ENCODE measurements around the gene NAT8L. TPM values are rescaled to one million over a fixed set of nuclear protein-coding genes. Genes with fewer than 3 reads are reported as not detected.

NAT8L gene
- total RNA-seq, 3 donors from 2014 or later, result 2.5 to 13.6 (median 2.9) TPM

DNA sequence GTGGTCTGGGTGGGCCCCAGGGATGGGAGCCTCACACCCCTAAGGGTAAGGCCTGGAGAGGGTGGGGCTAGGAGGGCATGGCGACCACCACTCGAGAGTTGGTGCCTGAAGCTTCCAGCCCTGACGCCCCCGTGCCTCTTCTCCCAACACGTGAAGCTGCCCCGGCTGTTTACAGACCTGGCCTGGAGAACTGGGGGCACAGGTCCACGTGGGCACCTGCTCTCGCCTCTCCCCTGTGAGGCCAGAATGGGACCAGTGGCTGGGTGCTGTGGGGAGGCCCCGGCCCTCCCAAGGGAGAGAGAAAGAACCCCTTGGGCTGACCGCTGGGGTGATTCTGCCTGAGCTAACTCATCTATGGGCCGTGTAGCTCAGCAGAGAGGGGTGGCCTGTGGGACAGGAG is 15.5 kb downstream of the NAT8L start:
- intact Hi-C loops (cut with DNase I; ENCODE audit: low total_unique reads), result no loop called here
- TF ChIP-seq, protein P1, sequence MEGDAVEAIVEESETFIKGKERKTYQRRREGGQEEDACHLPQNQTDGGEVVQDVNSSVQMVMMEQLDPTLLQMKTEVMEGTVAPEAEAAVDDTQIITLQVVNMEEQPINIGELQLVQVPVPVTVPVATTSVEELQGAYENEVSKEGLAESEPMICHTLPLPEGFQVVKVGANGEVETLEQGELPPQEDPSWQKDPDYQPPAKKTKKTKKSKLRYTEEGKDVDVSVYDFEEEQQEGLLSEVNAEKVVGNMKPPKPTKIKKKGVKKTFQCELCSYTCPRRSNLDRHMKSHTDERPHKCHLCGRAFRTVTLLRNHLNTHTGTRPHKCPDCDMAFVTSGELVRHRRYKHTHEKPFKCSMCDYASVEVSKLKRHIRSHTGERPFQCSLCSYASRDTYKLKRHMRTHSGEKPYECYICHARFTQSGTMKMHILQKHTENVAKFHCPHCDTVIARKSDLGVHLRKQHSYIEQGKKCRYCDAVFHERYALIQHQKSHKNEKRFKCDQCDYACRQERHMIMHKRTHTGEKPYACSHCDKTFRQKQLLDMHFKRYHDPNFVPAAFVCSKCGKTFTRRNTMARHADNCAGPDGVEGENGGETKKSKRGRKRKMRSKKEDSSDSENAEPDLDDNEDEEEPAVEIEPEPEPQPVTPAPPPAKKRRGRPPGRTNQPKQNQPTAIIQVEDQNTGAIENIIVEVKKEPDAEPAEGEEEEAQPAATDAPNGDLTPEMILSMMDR (IDR thresholded peaks at IDR 0.05), result no peak
- Histone ChIP-seq H3K9me3 (no peaks in the 10 kb centered on the region), H3K27me3 (peaks cover 0 to 4% of the 10 kb centered on the region in 2 donors), H3K4me1 (no peaks in the 10 kb centered on the region), H3K27ac (no peak overlapping the region), H3K4me3 (no peak overlapping the region), H3K36me3 (no peaks in the 10 kb centered on the region)
- DNase-seq (ENCODE audit: low spot score in 2 of 2), result no peak

DNA sequence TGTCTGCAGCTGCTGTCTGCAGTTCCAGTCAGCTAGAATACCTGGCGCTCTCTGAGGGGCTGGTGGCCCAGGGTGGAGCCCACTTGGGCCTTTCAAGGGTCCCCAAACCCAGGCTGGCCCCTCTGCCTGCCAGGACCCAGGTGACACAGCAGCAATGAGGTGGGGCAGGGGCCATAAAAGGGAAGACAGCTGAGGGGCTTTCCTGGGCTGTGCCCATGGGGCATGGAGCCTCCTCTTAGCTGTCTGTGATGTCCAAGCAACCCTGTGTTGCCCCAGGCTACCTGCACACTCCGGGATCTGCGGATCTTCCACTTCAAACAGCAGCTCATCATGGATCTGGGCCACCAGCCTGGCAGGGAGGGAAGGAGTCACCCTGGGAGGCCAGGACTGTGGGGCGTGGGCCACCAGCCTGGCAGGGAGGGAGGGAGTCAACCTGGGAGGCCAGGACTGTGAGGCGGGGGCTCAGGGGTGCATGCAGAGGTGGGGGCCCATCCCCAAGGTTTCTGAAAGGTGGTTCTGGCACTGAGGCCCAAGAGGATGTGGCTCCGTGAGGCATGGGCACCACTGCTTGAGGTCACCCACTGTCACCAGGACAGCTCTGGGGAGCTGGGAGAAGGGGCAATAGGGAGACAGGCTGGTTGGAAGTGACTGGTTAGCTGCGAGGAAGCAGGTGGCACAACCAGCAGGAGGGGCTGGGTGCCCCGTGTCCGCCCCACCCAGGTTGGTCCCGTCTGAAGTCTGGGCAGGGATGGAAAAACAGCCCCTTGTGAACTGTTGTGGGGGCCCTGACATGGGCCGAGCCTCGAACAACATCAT is 16.3 kb downstream of the NAT8L start:
- Histone ChIP-seq H3K9me3 (no peaks in the 10 kb centered on the region), H3K27ac (no peak overlapping the region), H3K36me3 (no peaks in the 10 kb centered on the region), H3K4me3 (no peak overlapping the region), H3K4me1 (no peaks in the 10 kb centered on the region), H3K27me3 (peaks cover 0 to 4% of the 10 kb centered on the region in 2 donors)
- intact Hi-C loops (cut with DNase I; ENCODE audit: low total_unique reads), result no loop called here
- peak in 1 of 2 donors; percentile 9 for DNase-seq (ENCODE audit: low spot score in 2 of 2)
- TF ChIP-seq POLR2AphosphoS5 (IDR thresholded peaks at IDR 0.05) (no peak), POLR2A (IDR thresholded peaks at IDR 0.05) (no peak)
- TF ChIP-seq, protein P1 (IDR thresholded peaks at IDR 0.05), result no peak

DNA sequence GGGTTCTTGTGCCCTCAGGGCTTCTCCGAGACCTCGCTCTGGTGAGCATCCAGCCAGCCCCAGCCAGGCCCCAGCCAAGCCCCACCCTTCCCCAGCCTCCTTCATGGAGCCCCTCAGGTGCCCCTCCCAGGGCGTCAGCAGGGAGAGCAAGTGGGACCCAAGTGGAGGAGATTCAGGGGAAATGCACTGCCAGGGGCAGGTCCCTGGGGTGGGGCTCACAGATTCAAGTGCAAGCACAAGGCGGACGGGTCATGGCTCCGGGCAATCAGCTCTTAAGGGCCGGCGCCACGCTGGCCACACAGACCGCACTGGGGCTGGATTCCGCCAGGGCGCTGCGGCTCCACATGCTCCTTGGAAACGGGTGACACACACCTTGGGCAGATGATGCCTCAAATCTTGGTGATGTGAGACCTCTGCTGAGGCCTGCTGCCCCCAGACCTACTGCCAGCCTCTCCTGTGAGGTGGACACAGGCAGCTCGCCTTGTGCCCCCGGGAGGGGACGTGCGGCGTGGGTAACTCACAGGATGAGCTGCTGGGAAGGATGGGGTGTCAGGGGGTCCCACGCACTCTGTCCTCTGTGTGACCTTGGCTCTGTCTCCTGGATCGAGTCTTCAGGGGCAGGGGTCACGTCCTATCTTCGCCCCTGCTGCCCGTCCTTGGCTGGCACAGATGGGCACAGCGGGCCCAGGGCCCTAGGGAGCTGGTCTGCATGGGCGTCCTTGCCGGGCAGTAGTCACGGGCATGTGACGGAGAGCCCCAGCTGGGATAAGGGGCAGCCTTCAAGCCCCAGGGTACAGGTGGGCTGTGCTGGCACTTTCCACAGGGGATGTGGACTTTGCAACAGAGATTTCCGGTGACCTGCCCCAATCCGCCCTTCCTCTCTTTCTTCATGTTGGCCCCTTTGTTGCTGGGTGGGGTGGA is 17.1 kb downstream of the NAT8L start:
- H3K4me3 ChIP-seq, result no peak overlapping the region
- H3K36me3 ChIP-seq, result no peaks in the 10 kb centered on the region
- peak in 1 of 2 donors; percentile 30 for DNase-seq (ENCODE audit: low spot score in 2 of 2)
- no peaks in the 10 kb centered on the region for H3K9me3 ChIP-seq
- TF ChIP-seq POLR2AphosphoS5 (IDR thresholded peaks at IDR 0.05) (no peak), POLR2A (IDR thresholded peaks at IDR 0.05) (no peak)
- TF ChIP-seq, protein P1 (IDR thresholded peaks at IDR 0.05), result no peak
- intact Hi-C loops (cut with DNase I; ENCODE audit: low total_unique reads), result no loop called here
- no peak overlapping the region for H3K27ac ChIP-seq
- no peaks in the 10 kb centered on the region for H3K4me1 ChIP-seq
- H3K27me3 ChIP-seq, result no peaks in the 10 kb centered on the region

DNA sequence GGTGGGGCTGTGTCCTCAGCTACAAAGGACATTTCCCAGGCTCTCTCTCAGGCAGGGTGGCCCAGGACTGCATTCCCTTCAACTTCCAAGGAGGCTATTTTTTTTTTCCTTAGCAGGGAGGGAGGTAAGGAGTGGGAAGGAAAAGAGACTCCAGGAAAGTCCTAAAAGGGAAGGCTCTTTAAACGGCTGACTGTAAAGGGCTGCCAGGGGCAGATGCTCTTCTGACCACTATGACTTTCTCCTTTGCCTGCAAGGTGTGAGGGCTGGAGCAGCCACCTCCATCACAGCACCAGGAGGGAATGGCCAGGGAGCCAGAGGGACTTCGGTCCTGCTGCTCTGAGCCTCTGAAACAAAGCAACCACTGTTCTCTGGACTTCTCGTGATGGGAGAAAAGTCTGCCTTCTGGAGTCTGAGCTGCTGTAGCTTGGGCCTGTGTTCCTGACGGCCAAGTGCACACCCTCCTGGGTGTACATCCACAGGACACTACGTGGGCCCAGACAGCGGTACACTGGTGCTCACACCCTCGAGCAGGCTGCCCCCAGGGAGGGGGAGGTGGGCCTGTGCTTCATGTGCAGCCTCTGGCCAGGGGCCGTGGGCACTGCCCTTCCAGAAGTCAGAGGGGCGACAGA is 17.9 kb downstream of the NAT8L start:
- TF ChIP-seq POLR2AphosphoS5 (IDR thresholded peaks at IDR 0.05), result no peak
- no peak for TF ChIP-seq POLR2A (IDR thresholded peaks at IDR 0.05)
- TF ChIP-seq, protein P1 (IDR thresholded peaks at IDR 0.05), result no peak

More for the DNA sequence above, 17.9 kb downstream of the NAT8L start:
- H3K27ac ChIP-seq, result no peak overlapping the region
- no peaks in the 10 kb centered on the region for H3K27me3 ChIP-seq
- no peaks in the 10 kb centered on the region for H3K9me3 ChIP-seq
- intact Hi-C loops (cut with DNase I; ENCODE audit: low total_unique reads), result no loop called here
- H3K4me3 ChIP-seq, result no peak overlapping the region
- no peaks in the 10 kb centered on the region for H3K36me3 ChIP-seq
- peak in 1 of 2 donors; percentile 37 for DNase-seq (ENCODE audit: low spot score in 2 of 2)
- no peaks in the 10 kb centered on the region for H3K4me1 ChIP-seq

Data from breast epithelium (tissue), 4 donors.